ENCODE results near the gene PIP4K2C.

Gene PIP4K2C

DNA sequence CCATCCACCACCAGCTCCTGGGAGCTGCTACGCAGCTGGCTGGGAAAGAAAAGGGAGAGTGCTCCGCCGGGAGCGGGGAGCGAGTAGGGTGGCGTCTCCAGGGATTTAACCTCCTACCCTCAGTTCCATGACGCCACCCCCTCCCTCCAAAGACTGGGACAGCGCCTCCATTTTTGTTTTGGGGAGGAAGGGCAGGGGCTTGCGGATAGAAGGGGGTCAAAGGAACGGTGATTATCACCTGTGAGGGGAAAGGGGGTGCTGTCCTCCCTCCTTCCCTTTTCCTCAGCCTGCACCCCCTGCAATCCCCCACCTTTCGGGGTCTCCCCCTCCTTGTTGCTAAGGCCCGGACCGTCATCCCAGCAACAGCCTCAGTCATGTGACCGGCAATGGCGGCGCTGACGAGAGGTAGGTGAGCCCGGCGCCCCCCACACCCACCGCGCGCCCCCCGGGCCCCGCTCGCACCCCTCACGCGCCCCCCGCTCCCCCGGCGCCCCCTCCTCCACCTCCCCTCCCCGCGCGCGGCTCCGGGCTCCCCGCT is 13.5 kb downstream of the PIP4K2C start, which contains the start of gene DTX3:
DTX3 (plus strand) TSS at position 371 of the 538 bp plus-strand sequence. CDS start 1,694 bp downstream, outside the sequence.
- peak within 1 kb of the TSS; percentile 80 for H3K4me3 ChIP-seq (ENCODE audit: low read depth, low read length)
- TF ChIP-seq, protein P1, sequence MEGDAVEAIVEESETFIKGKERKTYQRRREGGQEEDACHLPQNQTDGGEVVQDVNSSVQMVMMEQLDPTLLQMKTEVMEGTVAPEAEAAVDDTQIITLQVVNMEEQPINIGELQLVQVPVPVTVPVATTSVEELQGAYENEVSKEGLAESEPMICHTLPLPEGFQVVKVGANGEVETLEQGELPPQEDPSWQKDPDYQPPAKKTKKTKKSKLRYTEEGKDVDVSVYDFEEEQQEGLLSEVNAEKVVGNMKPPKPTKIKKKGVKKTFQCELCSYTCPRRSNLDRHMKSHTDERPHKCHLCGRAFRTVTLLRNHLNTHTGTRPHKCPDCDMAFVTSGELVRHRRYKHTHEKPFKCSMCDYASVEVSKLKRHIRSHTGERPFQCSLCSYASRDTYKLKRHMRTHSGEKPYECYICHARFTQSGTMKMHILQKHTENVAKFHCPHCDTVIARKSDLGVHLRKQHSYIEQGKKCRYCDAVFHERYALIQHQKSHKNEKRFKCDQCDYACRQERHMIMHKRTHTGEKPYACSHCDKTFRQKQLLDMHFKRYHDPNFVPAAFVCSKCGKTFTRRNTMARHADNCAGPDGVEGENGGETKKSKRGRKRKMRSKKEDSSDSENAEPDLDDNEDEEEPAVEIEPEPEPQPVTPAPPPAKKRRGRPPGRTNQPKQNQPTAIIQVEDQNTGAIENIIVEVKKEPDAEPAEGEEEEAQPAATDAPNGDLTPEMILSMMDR (IDR thresholded peaks at IDR 0.05; ENCODE audit: low read depth, low read length): no peak
- in situ Hi-C loops (cut with HindIII; ENCODE audit: low sequenced_read_pairs): no loop called here
- peak; percentile 22 for DNase-seq (ENCODE audit: low read depth, low spot score)

- DNase-seq (ENCODE audit: low read depth, low spot score): no peak
- TF ChIP-seq, protein P1 (IDR thresholded peaks at IDR 0.05; ENCODE audit: low read depth, low read length): no peak
- in situ Hi-C loops (cut with HindIII; ENCODE audit: low sequenced_read_pairs): no loop called here
- peak overlapping the region; percentile 80 for H3K4me3 ChIP-seq (ENCODE audit: low read depth, low read length)
Measured at GRCh38 chr12:57604992-57605810, 14.2 kb downstream of the PIP4K2C start.

- peak overlapping the region; percentile 80 for H3K4me3 ChIP-seq (ENCODE audit: low read depth, low read length)
- in situ Hi-C loops (cut with HindIII; ENCODE audit: low sequenced_read_pairs): no loop called here
- TF ChIP-seq, protein P1 (IDR thresholded peaks at IDR 0.05; ENCODE audit: low read depth, low read length): no peak
- DNase-seq (ENCODE audit: low read depth, low spot score): no peak
Measured at GRCh38 chr12:57605811-57606311, 14.9 kb downstream of the PIP4K2C start.

DNA sequence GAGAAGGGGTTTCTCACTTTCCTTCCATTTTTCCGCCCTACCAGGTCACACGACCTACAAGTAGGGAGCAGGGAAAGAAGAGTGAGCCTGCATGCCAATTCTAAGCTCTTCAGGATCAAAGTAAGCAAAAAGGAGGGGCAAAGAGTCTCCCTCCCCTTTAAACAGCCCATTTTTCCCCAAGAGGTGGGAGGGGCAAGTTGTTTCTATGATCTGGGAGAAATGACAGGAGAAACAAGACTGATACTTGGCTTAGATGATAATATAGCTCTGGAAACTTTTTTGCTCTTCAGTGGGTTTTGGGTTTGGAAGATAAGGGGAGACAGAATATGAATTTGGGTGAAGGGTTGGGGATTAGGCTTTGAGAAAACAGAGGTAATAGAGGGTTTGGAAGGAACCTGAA is 15.4 kb downstream of the PIP4K2C start:
- TF ChIP-seq, protein P1 (IDR thresholded peaks at IDR 0.05; ENCODE audit: low read depth, low read length): no peak
- H3K4me3 ChIP-seq (ENCODE audit: low read depth, low read length): no peak overlapping the region
- DNase-seq (ENCODE audit: low read depth, low spot score): no peak
- in situ Hi-C loops (cut with HindIII; ENCODE audit: low sequenced_read_pairs): no loop called here

- TF ChIP-seq, protein P1 (IDR thresholded peaks at IDR 0.05; ENCODE audit: low read depth, low read length): no peak
- H3K4me3 ChIP-seq (ENCODE audit: low read depth, low read length): no peak overlapping the region
- in situ Hi-C loops (cut with HindIII; ENCODE audit: low sequenced_read_pairs): no loop called here
- DNase-seq (ENCODE audit: low read depth, low spot score): no peak
Measured at GRCh38 chr12:57606821-57607220, 15.8 kb downstream of the PIP4K2C start.

GRCh38 chr12:57607958-57608663 is 17.1 kb downstream of the PIP4K2C start:
- in situ Hi-C loops (cut with HindIII; ENCODE audit: low sequenced_read_pairs): no loop called here
- no peak for DNase-seq (ENCODE audit: low read depth, low spot score)
- TF ChIP-seq, protein P1 (IDR thresholded peaks at IDR 0.05; ENCODE audit: low read depth, low read length): no peak
- H3K4me3 ChIP-seq (ENCODE audit: low read depth, low read length): no peak overlapping the region
